GM13977 (cell line): ENCODE measurements around the gene WNK2.

Experiments
- DNase-seq: peaks from one replicate; pipeline ENCODE4 v3.0.0; 2012; ENCODE audit warnings: low spot score
- in situ Hi-C: fragments of 300-500 bp; cut with MboI; formaldehyde crosslinking; loops from one replicate; pipeline ENCODE4 v1.12.0; 2022; ENCODE audit warnings: low sequenced_read_pairs, low pct_unique_long_range_greater_than_20kb, mixed read lengths, inconsistent platforms; ENCODE audit not compliant: unreplicated experiment
- TF ChIP-seq, protein P1 (sequence below): IDR thresholded peaks from 2 replicates; pipeline ENCODE4 v1.5.1; 2012; ENCODE audit warnings: mild to moderate bottlenecking, control low read depth; ENCODE audit not compliant: insufficient read depth; ENCODE audit errors: extremely low read depth, missing control alignments

Gene WNK2

DNA sequence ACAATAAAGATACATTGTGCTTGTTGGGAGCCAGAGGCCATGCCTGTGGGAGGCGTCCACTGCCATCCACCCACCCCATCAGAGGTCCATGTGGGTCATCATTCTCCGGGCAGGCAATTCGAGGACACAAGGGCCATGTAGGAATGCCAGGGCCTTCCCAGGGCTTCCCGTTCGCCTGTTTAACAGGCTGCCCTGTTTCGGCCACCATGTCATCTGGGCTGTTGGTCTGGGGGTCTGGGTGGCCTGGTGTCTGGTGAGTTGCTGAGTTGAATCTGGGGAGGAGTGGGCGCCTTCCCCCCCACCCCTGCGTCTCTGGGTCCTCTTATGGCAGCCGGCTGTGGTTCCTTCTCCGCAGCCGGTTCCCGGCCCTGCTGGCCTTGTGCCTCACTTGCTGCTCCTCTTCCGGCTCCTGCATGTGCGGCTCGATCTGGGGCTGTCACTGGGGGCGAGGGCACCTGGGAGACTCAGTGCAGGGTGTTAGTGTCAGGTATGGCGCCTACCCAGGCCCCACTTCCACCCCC is 117.4 kb downstream of the WNK2 start:
- TF ChIP-seq, protein P1, sequence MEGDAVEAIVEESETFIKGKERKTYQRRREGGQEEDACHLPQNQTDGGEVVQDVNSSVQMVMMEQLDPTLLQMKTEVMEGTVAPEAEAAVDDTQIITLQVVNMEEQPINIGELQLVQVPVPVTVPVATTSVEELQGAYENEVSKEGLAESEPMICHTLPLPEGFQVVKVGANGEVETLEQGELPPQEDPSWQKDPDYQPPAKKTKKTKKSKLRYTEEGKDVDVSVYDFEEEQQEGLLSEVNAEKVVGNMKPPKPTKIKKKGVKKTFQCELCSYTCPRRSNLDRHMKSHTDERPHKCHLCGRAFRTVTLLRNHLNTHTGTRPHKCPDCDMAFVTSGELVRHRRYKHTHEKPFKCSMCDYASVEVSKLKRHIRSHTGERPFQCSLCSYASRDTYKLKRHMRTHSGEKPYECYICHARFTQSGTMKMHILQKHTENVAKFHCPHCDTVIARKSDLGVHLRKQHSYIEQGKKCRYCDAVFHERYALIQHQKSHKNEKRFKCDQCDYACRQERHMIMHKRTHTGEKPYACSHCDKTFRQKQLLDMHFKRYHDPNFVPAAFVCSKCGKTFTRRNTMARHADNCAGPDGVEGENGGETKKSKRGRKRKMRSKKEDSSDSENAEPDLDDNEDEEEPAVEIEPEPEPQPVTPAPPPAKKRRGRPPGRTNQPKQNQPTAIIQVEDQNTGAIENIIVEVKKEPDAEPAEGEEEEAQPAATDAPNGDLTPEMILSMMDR, result no peak
- peak; percentile 17 for DNase-seq
- in situ Hi-C loops, result loop anchor here (25.0 kb wide), 1 partner anchor 139 kb away; no protein-coding TSS in a partner anchor

DNA sequence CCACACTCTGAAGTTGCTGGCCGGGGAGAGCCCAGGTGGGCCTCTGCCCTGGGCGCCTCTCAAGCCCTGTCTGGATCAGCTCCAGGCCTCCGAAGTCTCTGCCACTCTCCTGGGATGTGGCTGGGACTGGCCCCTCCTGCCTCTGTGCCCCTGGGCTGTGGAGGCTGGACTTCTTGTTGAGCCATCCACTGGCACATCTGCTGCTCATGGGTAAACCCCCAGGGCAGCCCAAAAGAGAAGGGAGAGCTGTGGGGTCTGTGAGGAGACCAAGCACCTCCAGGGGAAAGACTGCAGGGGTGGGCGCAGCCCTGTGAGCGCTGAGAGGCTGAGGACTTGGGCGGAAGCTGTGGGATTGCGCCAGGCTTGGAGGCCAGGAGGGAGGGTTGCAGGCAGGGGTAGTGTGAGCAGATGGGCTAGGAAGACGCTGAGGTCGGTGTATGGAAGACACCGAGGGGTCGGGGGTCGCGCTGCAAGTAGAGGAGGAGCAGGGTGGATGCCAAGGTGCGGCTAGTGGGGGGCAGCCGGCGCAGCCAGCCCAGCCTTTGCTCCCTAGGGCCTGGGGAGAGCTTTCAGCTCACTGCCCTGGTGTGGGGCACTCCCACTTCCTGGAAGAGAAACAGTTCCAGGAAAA is 118.1 kb downstream of the WNK2 start:
- TF ChIP-seq, protein P1, result no peak
- peak; percentile 28 for DNase-seq
- in situ Hi-C loops, result loop anchor here (25.0 kb wide), 1 partner anchor 140 kb away; no protein-coding TSS in a partner anchor

DNA sequence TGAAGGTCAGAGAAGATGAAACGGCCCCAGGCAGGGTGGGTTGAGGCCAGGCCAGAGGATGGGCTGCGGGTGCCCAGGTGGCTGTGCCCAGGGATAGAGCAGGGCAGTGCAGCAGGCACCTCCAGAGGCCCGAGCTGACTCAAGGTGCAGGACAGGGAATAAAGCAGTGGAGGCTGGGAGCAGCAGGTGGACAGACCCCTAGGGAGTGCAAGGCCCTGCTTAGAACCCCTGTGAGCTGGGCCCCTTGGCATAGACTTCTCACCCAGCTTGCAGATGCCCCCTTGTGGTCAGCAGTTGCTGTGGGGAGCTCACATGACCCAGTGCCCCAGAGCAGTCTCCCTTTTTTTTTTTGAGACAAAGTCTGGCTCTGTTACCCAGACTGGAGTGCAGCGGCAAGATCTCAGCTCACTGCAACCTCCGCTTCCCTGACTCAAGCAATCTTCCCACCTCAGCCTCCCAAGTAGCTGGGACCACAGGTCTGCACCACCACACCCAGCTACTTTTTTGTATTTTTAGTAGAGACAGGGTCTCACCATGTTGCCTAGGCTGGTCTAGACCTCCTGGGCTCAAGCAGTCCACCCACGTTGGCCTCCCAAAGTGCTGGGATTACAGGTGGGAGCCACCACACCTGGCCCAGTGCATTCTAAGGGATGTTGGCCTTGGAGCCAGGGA is 118.8 kb downstream of the WNK2 start:
- TF ChIP-seq, protein P1, result peak; percentile 70
- peak; percentile 86 for DNase-seq

DNA sequence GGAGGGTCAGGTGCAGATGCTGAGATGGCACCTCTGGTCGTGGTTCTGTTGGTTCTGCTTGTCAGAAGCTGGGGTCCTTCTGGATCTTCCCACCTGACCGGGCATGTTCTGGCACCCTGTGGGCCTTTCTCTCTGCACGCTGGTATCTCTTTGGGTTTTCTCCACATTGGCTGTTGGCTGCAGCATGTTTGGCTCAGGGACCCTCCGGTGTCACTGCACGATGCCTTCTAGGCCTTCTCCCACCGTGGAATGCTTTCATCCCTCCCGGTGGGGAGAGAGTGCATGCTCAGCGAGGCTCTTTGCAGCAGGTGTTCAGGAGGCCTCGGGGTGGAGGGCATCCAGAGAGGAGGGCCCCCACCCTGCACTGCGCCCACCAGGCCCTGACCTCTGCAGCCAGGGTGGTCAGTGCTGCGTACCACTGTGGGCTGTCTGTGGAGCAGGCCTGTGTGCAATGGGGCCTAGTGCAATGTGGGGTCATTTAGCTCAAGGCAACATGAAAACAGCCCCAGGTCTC is 119.4 kb downstream of the WNK2 start:
- in situ Hi-C loops, result loop anchor here (25.0 kb wide), 1 partner anchor 141 kb away; no protein-coding TSS in a partner anchor

More for the DNA sequence above, 118.8 kb downstream of the WNK2 start:
- in situ Hi-C loops, result loop anchor here (25.0 kb wide), 1 partner anchor 140 kb away; no protein-coding TSS in a partner anchor

DNA sequence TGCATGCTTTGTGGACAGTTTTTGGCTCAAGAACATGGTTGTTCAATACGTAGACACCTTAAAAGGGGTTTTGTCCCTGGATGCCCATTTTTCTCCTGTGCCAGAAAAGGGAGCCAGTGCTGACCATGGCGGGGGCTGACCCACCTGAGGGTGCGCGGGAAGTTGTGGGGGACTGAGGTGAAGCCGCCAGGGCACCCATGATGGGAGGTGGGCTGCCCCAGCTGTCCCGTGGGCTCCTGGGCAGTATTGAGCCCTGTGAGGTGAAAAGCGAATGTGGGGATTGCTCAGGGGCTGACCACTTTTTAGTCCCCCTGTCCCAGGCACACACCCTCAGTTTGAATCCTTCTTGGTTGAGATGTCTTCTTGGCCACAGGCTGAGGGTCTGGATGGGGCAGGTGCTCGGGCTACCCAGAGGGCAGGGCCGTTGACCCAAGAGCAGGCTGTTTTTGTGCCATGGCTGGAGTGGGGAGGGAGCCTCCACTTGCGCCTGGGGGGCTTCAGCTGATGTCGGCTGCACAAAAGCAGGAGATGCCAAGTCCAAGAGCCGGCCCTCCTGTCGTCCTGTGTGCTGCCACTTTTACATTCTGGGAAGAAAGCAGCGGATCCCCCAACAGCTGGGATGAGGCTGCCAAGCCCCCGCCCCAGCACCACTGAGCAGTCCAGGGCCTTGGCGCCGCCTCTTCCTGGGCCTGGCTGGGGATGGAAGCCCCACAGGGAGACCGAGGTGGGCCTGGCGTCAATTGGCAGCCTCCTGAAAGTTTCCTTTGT is 120.1 kb downstream of the WNK2 start:
- TF ChIP-seq, protein P1, result no peak
- in situ Hi-C loops, result loop anchor here (25.0 kb wide), 1 partner anchor 142 kb away; no protein-coding TSS in a partner anchor
- peak; percentile 20 for DNase-seq

More for the DNA sequence above, 119.4 kb downstream of the WNK2 start:
- TF ChIP-seq, protein P1, result no peak
- DNase-seq, result peak; percentile 22
